GM12878 (cell line): Measurements from ENCODE around the gene TBC1D2B. TPM values are rescaled to one million over a fixed set of nuclear protein-coding genes. Genes with fewer than 3 reads are reported as not detected.

ENCODE experiments used
- ATF3 ChIP-seq: IDR thresholded peaks from 2 replicates; pipeline ENCODE4 v1.6.1; 2011; ENCODE audit warnings: low read depth, mild to moderate bottlenecking, low read length, moderate library complexity, borderline replicate concordance; ENCODE audit errors: extremely low read depth
- CBX5 ChIP-seq: sonication (generic); IDR thresholded peaks from 2 replicates; pipeline ENCODE4 v1.6.1; 2016; ENCODE audit warnings: low read depth, moderate library complexity, mild to moderate bottlenecking, inconsistent platforms
- CHD2 ChIP-seq: IDR thresholded peaks from 2 replicates; pipeline ENCODE4 v1.6.1; 2011; ENCODE audit warnings: low read depth, low read length, improper control_type of control experiment, borderline replicate concordance
- EED ChIP-seq: sonication (generic); IDR thresholded peaks from 2 replicates; pipeline ENCODE4 v1.6.1; 2016; ENCODE audit warnings: antibody characterized with exemption, low read depth
- ETV6 ChIP-seq, 2 experiments: fragments of 450-650 bp in 1 of 2; IDR thresholded peaks in 1 of 2; conservative IDR thresholded peaks in 1 of 2; 2 replicates each; pipeline ENCODE4 v1.6.1; 2014; ENCODE audit warnings: antibody characterized with exemption in 1 of 2, borderline replicate concordance in 1 of 2, low read depth in 1 of 2, mild to moderate bottlenecking in 1 of 2, moderate library complexity in 1 of 2
- NFYB ChIP-seq: IDR thresholded peaks from 2 replicates; pipeline ENCODE4 v1.6.1; 2011; ENCODE audit warnings: low read depth, mild to moderate bottlenecking, low read length, improper control_type of control experiment, moderate library complexity; ENCODE audit not compliant: insufficient read depth
- ZBTB40 ChIP-seq: fragments of 450-650 bp; IDR thresholded peaks from 2 replicates; pipeline ENCODE4 v1.6.1; 2016; ENCODE audit warnings: mild to moderate bottlenecking, moderate library complexity, borderline replicate concordance
- ZNF24 ChIP-seq: fragments of 450-650 bp; IDR thresholded peaks from 2 replicates; pipeline ENCODE4 v1.6.1; 2017; ENCODE audit warnings: antibody characterized with exemption, mild to moderate bottlenecking
- polyA plus RNA-seq, 11 experiments: library from polyadenylated mRNA; depleted of rRNA in 4 of 11; unstranded in 6 of 11; stranded (reverse) in 5 of 11; fragments of >200 nt; fragmentation: Nextera tagmentation in 4 of 11; fragmentation: Illumina TruSeq in 1 of 11; extraction: Ambion mirVana in 4 of 11; extraction: Trizol in 1 of 11; gene quantifications; 1 replicate in 1 of 11; 2 replicates in 10 of 11; pipeline versions ENCODE4 v1.2.1 to v1.2.3, GENCODE V29; 2011 to 2016; ENCODE audit warnings: inconsistent platforms in 2 of 11, missing spikeins in 2 of 11, low read depth in 1 of 11
- total RNA-seq, 4 experiments: library from RNA; depleted of rRNA in 3 of 4; stranded (reverse); fragments of >200 nt in 3 of 4; fragmentation: Illumina TruSeq in 1 of 4; extraction: Trizol in 1 of 4; gene quantifications; 2 replicates each; pipeline versions ENCODE4 v1.2.1 to v1.2.3, GENCODE V29; 2013 to 2021

Gene TBC1D2B
- total and polyA plus RNA-seq, 10 of the 15 experiments (the other 5 are each of a cell fraction or from before 2014, with no cell fraction given): 1.3 to 53.4 (median 19.4) TPM

GRCh38 chr15:78065973-78066946 lies 11.3 kb downstream of the TBC1D2B start (continued):
- TF ChIP-seq ZBTB40: no peak
- peak; percentile 26; the same call in 1 of the 2 replicates for TF ChIP-seq ZNF24
- TF ChIP-seq ETV6 (conservative IDR thresholded peaks at IDR 0.05 in 1 of 2, IDR thresholded peaks at IDR 0.05 in 1 of 2; ENCODE audit: borderline replicate concordance in 1 of 2, low read depth in 1 of 2): peak in 1 of 2 experiments; percentile 14; a peak in 1 of 4 replicates
- TF ChIP-seq ATF3: no peak
- 0 out of 2 replicates have a peak, but pooled peaks have one; percentile 10 for TF ChIP-seq NFYB
- 0 out of 2 replicates have a peak, but pooled peaks have one; percentile 20 for TF ChIP-seq CHD2
- TF ChIP-seq EED: peak; percentile 56; the same call in 1 of the 2 replicates
- TF ChIP-seq CBX5: no peak
